Measurements from ENCODE around the gene SFXN5. TPM values are rescaled to one million over a fixed set of nuclear protein-coding genes. Genes with fewer than 3 reads are reported as not detected.

Gene SFXN5
- total RNA-seq, 2 donors from 2014 or later = 12.8 to 23.2 TPM

DNA sequence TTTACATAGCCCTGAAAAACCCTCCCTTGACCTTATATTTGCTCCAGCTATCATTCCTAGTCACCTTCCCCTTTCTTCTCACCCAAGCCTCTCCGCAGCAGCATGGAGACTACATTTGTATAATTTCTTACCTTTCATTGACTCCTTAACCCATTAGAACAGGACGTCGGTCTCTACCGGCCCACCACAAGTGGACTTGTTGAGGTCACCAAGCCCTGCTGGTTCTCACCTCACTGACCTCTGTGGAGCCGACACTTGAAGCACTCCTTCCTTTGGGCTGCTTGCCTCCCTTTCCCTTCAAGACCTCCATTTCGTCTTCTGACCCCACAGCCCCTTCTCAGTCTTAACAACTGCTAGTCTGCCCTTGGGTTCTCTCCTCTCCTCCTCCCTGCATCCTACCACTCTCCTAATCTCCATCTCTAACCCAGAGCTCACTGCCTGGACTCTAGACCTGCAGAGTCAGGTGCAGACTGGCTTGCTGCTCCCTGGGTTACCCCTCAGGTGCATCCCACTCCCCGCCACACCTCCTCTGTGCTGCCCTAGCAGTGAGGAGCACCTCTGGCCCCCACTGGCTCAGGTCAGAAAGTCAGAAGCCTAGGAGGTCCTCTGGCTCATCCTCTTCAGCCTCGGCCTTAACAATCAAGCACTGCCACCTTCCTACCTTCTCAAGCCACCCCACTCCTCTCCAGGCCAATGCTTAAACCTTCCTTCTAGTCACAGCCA, 5.3 kb upstream of the SFXN5 start:
- WGBS = 91% methylated on average over 8 of the region's 8 CpGs
- Histone ChIP-seq H3K27ac (no peak overlapping the region), H3K9me3 (no peaks in the 10 kb centered on the region), H3K4me3 (no peak overlapping the region), H3K4me1 (replicated peaks) (no peaks in the 10 kb centered on the region), H3K27me3 (replicated peaks; ENCODE audit: insufficient read depth) (no peaks in the 10 kb centered on the region), H3K36me3 (no peaks in the 10 kb centered on the region)
- intact Hi-C loops (cut with DNase I) = loop anchor here (10.0 kb wide), 1 partner anchor 182 kb away; no protein-coding TSS in a partner anchor
- DNase-seq (ENCODE audit: low spot score) = no peak
- no peak for TF ChIP-seq POLR2A (IDR thresholded peaks at IDR 0.05)
- TF ChIP-seq POLR2AphosphoS5 (IDR thresholded peaks at IDR 0.05) = no peak
- TF ChIP-seq, protein P1, sequence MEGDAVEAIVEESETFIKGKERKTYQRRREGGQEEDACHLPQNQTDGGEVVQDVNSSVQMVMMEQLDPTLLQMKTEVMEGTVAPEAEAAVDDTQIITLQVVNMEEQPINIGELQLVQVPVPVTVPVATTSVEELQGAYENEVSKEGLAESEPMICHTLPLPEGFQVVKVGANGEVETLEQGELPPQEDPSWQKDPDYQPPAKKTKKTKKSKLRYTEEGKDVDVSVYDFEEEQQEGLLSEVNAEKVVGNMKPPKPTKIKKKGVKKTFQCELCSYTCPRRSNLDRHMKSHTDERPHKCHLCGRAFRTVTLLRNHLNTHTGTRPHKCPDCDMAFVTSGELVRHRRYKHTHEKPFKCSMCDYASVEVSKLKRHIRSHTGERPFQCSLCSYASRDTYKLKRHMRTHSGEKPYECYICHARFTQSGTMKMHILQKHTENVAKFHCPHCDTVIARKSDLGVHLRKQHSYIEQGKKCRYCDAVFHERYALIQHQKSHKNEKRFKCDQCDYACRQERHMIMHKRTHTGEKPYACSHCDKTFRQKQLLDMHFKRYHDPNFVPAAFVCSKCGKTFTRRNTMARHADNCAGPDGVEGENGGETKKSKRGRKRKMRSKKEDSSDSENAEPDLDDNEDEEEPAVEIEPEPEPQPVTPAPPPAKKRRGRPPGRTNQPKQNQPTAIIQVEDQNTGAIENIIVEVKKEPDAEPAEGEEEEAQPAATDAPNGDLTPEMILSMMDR (IDR thresholded peaks at IDR 0.05) = no peak

DNA sequence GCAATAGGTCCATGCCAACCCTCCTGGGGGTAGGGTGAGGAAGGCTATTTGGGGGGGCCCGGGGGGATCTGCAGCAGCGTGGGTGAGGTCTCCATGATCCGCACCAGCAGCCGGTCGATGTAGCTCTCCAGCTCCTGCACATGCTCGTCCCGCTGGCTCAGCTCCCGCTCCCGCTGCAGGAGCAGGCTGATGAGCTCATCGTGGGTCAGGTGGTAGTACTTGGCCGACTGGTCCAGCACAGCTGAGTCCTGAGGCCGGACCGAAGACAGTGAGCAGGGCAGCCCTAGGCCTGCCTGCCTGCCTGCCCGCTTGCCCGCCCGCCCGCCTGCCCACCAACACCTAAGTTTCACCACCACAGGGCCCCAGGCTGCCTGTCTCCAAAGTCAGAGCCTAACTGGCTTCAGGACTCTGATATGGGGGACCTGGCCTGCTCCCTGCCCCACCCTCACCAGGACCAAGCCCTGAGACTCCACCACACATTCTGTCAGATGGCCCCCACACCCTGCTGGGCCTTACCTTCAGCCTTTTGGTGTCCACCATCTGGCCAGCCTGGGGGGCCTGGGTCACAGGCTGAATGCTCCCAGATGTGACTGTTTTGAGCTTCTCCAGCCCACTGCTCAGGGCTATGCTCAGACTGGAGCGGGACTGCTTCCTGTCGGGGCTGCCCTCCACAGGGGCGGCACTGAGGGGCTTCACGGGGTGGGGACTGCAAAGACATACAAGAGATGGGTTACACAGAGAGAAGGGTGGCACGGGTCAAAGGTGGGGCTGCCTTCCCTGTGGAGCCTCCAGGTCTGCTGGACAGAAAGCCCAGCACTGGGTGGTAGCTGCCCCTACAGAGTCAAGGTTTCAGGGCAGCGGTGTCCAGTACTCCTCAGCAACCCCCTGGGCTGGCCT, 4.2 kb upstream of the SFXN5 start:
- TF ChIP-seq POLR2AphosphoS5 (IDR thresholded peaks at IDR 0.05) (no peak), POLR2A (IDR thresholded peaks at IDR 0.05) (no peak)
- TF ChIP-seq, protein P1 (IDR thresholded peaks at IDR 0.05) = no peak
- whole genome bisulfite sequencing = 77% methylated on average over 18 of the region's 23 CpGs
- Histone ChIP-seq H3K36me3 (no peaks in the 10 kb centered on the region), H3K9me3 (no peaks in the 10 kb centered on the region), H3K4me1 (replicated peaks) (no peaks in the 10 kb centered on the region), H3K27me3 (replicated peaks; ENCODE audit: insufficient read depth) (no peaks in the 10 kb centered on the region), H3K4me3 (no peak overlapping the region), H3K27ac (no peak overlapping the region)
- intact Hi-C loops (cut with DNase I) = loop anchor here (10.0 kb wide), 1 partner anchor 181 kb away; no protein-coding TSS in a partner anchor
- no peak for DNase-seq (ENCODE audit: low spot score)

DNA sequence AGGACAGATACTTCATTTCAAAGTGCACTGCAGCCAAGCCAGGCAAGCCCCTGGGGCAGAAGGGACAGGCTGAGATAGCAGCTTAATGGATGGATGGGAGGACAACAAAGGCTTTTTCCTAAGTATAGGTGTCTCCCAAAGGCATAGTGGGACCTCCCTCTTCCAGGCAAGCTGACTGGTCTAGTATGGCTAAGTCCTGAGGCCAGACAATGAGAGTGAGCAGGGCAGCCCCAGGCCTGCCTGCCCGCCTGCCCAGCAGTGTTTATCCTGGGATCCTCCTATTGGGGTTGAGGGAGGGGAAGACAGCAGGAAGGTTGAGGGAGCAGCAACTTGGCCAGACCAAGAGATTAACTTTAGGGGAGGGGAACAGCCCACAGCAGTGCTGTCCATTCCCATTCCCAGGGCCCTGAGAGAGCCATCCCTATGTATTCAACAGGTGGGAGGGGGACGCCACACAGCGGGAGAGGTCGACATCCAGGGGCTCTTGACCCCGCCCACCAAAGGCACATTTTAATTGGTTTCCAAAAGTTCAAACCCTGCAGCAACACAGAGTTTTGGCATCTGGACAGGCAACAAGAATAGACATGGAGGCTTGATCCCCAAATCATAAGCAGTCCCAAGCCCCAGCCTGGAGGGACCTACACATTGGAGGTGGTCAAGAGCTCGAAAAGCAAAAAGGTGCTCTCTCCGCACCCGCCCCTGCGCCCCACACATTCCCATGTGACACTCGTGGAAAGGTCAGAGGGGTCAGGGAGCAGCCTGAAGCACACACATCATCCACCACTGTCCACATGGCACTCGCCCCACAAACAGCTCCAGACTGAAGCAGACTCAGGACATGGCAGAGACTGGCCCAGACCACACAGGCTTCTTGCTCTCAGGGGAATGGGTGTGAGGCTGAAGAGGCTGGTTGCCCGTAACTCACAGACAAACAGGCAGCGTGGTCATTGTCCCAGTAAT, 2.9 kb upstream of the SFXN5 start:
- Histone ChIP-seq H3K4me3 (no peak overlapping the region), H3K9me3 (no peaks in the 10 kb centered on the region), H3K27ac (no peak overlapping the region), H3K4me1 (replicated peaks) (peaks cover 2% of the 10 kb centered on the region), H3K36me3 (no peaks in the 10 kb centered on the region), H3K27me3 (replicated peaks; ENCODE audit: insufficient read depth) (no peaks in the 10 kb centered on the region)
- 88% methylated on average over 13 of the region's 13 CpGs for WGBS
- TF ChIP-seq POLR2AphosphoS5 (IDR thresholded peaks at IDR 0.05) (no peak), POLR2A (IDR thresholded peaks at IDR 0.05) (no peak)
- TF ChIP-seq, protein P1 (IDR thresholded peaks at IDR 0.05) = no peak
- intact Hi-C loops (cut with DNase I) = loop anchor here (10.0 kb wide), 1 partner anchor 180 kb away; no protein-coding TSS in a partner anchor
- no peak for DNase-seq (ENCODE audit: low spot score)

DNA sequence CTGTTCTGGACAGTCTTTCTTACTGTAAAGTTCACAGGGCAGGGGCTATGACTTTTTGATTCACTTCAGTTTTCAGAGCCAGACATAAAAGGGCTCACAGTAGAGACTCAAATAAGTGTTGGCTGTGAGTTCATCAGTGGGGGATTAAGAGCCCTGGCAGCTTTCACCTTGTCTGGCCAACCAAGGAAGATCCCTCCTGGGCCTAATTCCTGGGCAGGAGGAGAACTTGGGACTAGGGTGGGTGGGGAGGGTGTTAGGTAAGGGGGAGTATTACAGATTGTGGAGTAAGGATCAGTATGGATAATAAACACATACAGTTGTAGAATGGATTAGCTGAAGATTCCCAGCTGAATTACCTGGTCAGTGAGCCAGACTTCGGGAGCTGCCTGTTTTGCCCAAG, 904 bp upstream of the SFXN5 start:
- H3K27me3 ChIP-seq (replicated peaks; ENCODE audit: insufficient read depth) = no peaks in the 10 kb centered on the region
- WGBS = 100% methylated on average over 1 of the region's 1 CpG
- H3K36me3 ChIP-seq = no peaks in the 10 kb centered on the region
- H3K4me1 ChIP-seq (replicated peaks) = peaks cover 2% of the 10 kb centered on the region
- H3K4me3 ChIP-seq = peak overlapping the region; percentile 80 to 82
- DNase-seq (ENCODE audit: low spot score) = no peak
- H3K27ac ChIP-seq = peak overlapping the region; percentile 76 to 87
- no peaks in the 10 kb centered on the region for H3K9me3 ChIP-seq
- intact Hi-C loops (cut with DNase I) = loop anchor here (10.0 kb wide), 1 partner anchor 178 kb away; no protein-coding TSS in a partner anchor
- TF ChIP-seq, protein P1 (IDR thresholded peaks at IDR 0.05) = no peak
- TF ChIP-seq POLR2A (IDR thresholded peaks at IDR 0.05) = no peak
- TF ChIP-seq POLR2AphosphoS5 (IDR thresholded peaks at IDR 0.05) = no peak

All from prostate gland (tissue), 2 donors.